ENCODE measurements around the gene CTSZ. TPM values are rescaled to one million over a fixed set of nuclear protein-coding genes. Genes with fewer than 3 reads are reported as not detected.

CTSZ gene
- total RNA-seq, 1 donor from 2014 or later: 278 TPM

GRCh38 chr20:59027741-59028320, 20.8 kb upstream of the CTSZ start:
- ATAC-seq (ENCODE audit: low read depth): no peak
- peaks cover 55% of the 10 kb centered on the region for H3K4me1 Mint-ChIP-seq
- H3K9me3 Mint-ChIP-seq: no peaks in the 10 kb centered on the region
- H3K36me3 Mint-ChIP-seq (ENCODE audit: low read depth): peaks cover 89% of the 10 kb centered on the region
- H3K4me3 Mint-ChIP-seq: no peak overlapping the region
- H3K27me3 Mint-ChIP-seq: no peaks in the 10 kb centered on the region
- TF ChIP-seq CTCF (IDR thresholded peaks at IDR 0.05): no peak
- POLR2A ChIA-PET: no interaction called here
- H3K27ac Mint-ChIP-seq: no peak overlapping the region
- CTCF ChIA-PET: no interaction called here
- DNase-seq: no peak
- intact Hi-C loops (cut with micrococcal nuclease): no loop called here

- no peaks in the 10 kb centered on the region for H3K27me3 Mint-ChIP-seq
- ChIA-PET POLR2A (interaction anchor here (0.9 to 1.0 kb wide), 2 partner anchors 19 to 138 kb away, joined by 3 to 4 read pairs; no protein-coding TSS in a partner anchor), CTCF (no interaction called here)
- H3K27ac Mint-ChIP-seq: no peak overlapping the region
- H3K36me3 Mint-ChIP-seq (ENCODE audit: low read depth): peaks cover 94% of the 10 kb centered on the region
- no peak overlapping the region for H3K4me3 Mint-ChIP-seq
- TF ChIP-seq CTCF (IDR thresholded peaks at IDR 0.05): no peak
- ATAC-seq (ENCODE audit: low read depth) (no peak), DNase-seq (no peak)
- H3K4me1 Mint-ChIP-seq: peaks cover 52% of the 10 kb centered on the region
- H3K9me3 Mint-ChIP-seq: no peaks in the 10 kb centered on the region
- intact Hi-C loops (cut with micrococcal nuclease): no loop called here
These were observed 20.1 kb upstream of the CTSZ start for GRCh38 chr20:59026904-59027740.

GRCh38 chr20:59025511-59025910, 18.5 kb upstream of the CTSZ start:
- no peaks in the 10 kb centered on the region for H3K27me3 Mint-ChIP-seq
- intact Hi-C loops (cut with micrococcal nuclease): no loop called here
- POLR2A ChIA-PET: interaction anchor here (3.6 kb wide), 1 partner anchor 17 kb away, joined by 13 read pairs; no protein-coding TSS in a partner anchor
- DNase-seq: no peak
- no peak overlapping the region for H3K4me3 Mint-ChIP-seq
- peaks cover 89% of the 10 kb centered on the region for H3K36me3 Mint-ChIP-seq (ENCODE audit: low read depth)
- H3K27ac Mint-ChIP-seq: no peak overlapping the region
- H3K4me1 Mint-ChIP-seq: peaks cover 41% of the 10 kb centered on the region
- CTCF ChIA-PET: no interaction called here
- no peak for TF ChIP-seq CTCF (IDR thresholded peaks at IDR 0.05)
- no peak for ATAC-seq (ENCODE audit: low read depth)
- H3K9me3 Mint-ChIP-seq: no peaks in the 10 kb centered on the region

- ChIA-PET POLR2A (interaction anchor here (3.6 kb wide), 1 partner anchor 16 kb away, joined by 13 read pairs; no protein-coding TSS in a partner anchor), CTCF (no interaction called here)
- H3K27ac Mint-ChIP-seq: no peak overlapping the region
- peaks cover 85% of the 10 kb centered on the region for H3K36me3 Mint-ChIP-seq (ENCODE audit: low read depth)
- DNase-seq (no peak), ATAC-seq (ENCODE audit: low read depth) (no peak)
- no peak for TF ChIP-seq CTCF (IDR thresholded peaks at IDR 0.05)
- H3K9me3 Mint-ChIP-seq: no peaks in the 10 kb centered on the region
- no peak overlapping the region for H3K4me3 Mint-ChIP-seq
- no peaks in the 10 kb centered on the region for H3K27me3 Mint-ChIP-seq
- peaks cover 37% of the 10 kb centered on the region for H3K4me1 Mint-ChIP-seq
- intact Hi-C loops (cut with micrococcal nuclease): no loop called here
These were observed 18.0 kb upstream of the CTSZ start for GRCh38 chr20:59025086-59025485.

GRCh38 chr20:59024111-59024530, 17.1 kb upstream of the CTSZ start:
- intact Hi-C loops (cut with micrococcal nuclease): no loop called here
- Mint-ChIP-seq H3K9me3 (no peaks in the 10 kb centered on the region), H3K27ac (no peak overlapping the region), H3K36me3 (ENCODE audit: low read depth) (peaks cover 75% of the 10 kb centered on the region), H3K27me3 (no peaks in the 10 kb centered on the region), H3K4me3 (no peak overlapping the region), H3K4me1 (peaks cover 27% of the 10 kb centered on the region)
- POLR2A ChIA-PET: interaction anchor here (1.7 to 3.6 kb wide), 2 partner anchors 8 to 15 kb away, joined by 7 to 13 read pairs; partner anchors contain the start of gene ATP5F1E
- ATAC-seq (ENCODE audit: low read depth) (no peak), DNase-seq (no peak)
- CTCF ChIA-PET: no interaction called here
- TF ChIP-seq CTCF (IDR thresholded peaks at IDR 0.05): no peak

Data from activated B cell treated with CpG ODN at 0.5 μM for 24 hours (primary cell).